Calu3 (cell line): ENCODE measurements around the gene TDRD3. TPM values are rescaled to one million over a fixed set of nuclear protein-coding genes. Genes with fewer than 3 reads are reported as not detected.

Experiments
- BruUV-seq: library from RNA; stranded (reverse); fragments of 400-500 nt; replicated peaks from 2 replicates; lab custom pipeline; 2021; lab: Mats Ljungman, UMichigan
- CTCF ChIA-PET: fragments of 300-600 bp; sonication (Branson Sonifier 250); formaldehyde crosslinking; loops from one replicate; lab custom pipeline; 2022; ENCODE audit warnings: antibody characterized with exemption; lab: Charles Lee
- DNase-seq: peaks from one replicate; pipeline ENCODE4 v3.0.0; 2022
- H3K27ac Mint-ChIP-seq: one replicate; pipeline ENCODE4 v1.8.0; 2022; ENCODE audit warnings: mixed read lengths; ENCODE audit not compliant: unreplicated experiment
- H3K27me3 Mint-ChIP-seq: one replicate; pipeline ENCODE4 v1.8.0; 2022; ENCODE audit warnings: mixed read lengths; ENCODE audit not compliant: unreplicated experiment
- H3K36me3 Mint-ChIP-seq: one replicate; pipeline ENCODE4 v1.8.0; 2022; ENCODE audit warnings: mild to moderate bottlenecking, moderate library complexity, mixed read lengths; ENCODE audit not compliant: insufficient read depth, unreplicated experiment
- H3K4me1 Mint-ChIP-seq: one replicate; pipeline ENCODE4 v1.8.0; 2022; ENCODE audit warnings: mild to moderate bottlenecking, low read depth, mixed read lengths; ENCODE audit not compliant: unreplicated experiment
- H3K4me3 Mint-ChIP-seq: one replicate; pipeline ENCODE4 v1.8.0; 2022; ENCODE audit warnings: mild to moderate bottlenecking, low read depth, moderate library complexity, mixed read lengths; ENCODE audit not compliant: unreplicated experiment
- H3K9me3 Mint-ChIP-seq: one replicate; pipeline ENCODE4 v1.8.0; 2022; ENCODE audit warnings: low read depth, mixed read lengths; ENCODE audit not compliant: unreplicated experiment
- intact Hi-C: fragments of 100-400 bp; cut with micrococcal nuclease; formaldehyde crosslinking; loops from one replicate; pipeline ENCODE4 v1.10.0; 2022; ENCODE audit not compliant: unreplicated experiment
- total RNA-seq: library from RNA; stranded (reverse); gene quantifications from 2 replicates; pipeline ENCODE4 v1.2.3, GENCODE V29; 2022
- TF ChIP-seq, protein P1 (sequence below): fragments of 200-600 bp; IDR thresholded peaks from one replicate; pipeline ENCODE4 v1.8.0; 2022; ENCODE audit warnings: antibody characterized with exemption; ENCODE audit not compliant: unreplicated experiment

TDRD3 gene
- total RNA-seq, 1 experiment from 2014 or later, result 5.6 TPM

DNA sequence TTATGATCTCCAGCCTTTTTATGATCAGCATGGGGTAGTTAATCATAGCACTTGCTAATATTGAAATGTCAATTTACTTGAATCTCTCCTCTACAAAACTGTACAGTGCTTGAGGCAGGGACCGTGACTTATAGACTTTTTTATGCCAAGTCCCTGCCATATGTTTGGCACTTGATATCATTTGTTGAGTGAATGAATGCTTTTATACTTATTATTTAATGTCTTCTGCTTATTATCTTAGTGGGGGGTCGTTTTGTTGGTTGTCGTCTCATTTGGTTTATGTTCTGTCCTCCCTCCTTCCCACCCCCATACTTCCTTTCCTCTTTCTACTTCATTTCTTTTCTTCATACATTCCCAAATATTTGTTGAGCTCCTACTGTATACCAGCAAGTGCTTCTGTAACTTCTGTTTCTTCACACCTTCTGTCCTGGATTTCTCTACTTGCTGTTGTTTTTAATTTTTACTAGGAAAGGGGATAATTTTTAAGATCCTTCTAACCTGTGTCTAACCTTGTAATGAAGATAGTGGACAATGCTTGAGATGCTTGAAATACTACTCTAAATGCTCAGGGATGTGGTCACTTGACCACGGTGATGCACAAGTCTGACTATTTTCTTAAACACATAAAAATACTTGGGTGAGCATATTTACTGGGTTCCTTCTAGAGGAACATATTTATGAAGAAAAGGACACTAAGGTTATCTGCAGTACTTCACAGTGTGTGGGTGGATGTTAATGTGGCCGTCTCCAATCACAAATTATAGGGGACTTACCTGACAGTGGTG lies 223.8 kb downstream of the TDRD3 start:
- no peaks in the 10 kb centered on the region for H3K27me3 Mint-ChIP-seq
- no peaks in the 10 kb centered on the region for H3K9me3 Mint-ChIP-seq
- no peak overlapping the region for H3K27ac Mint-ChIP-seq
- BruUV-seq, result no TSS peak
- intact Hi-C loops, result no loop called here
- TF ChIP-seq, protein P1, sequence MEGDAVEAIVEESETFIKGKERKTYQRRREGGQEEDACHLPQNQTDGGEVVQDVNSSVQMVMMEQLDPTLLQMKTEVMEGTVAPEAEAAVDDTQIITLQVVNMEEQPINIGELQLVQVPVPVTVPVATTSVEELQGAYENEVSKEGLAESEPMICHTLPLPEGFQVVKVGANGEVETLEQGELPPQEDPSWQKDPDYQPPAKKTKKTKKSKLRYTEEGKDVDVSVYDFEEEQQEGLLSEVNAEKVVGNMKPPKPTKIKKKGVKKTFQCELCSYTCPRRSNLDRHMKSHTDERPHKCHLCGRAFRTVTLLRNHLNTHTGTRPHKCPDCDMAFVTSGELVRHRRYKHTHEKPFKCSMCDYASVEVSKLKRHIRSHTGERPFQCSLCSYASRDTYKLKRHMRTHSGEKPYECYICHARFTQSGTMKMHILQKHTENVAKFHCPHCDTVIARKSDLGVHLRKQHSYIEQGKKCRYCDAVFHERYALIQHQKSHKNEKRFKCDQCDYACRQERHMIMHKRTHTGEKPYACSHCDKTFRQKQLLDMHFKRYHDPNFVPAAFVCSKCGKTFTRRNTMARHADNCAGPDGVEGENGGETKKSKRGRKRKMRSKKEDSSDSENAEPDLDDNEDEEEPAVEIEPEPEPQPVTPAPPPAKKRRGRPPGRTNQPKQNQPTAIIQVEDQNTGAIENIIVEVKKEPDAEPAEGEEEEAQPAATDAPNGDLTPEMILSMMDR, result no peak
- H3K36me3 Mint-ChIP-seq, result no peaks in the 10 kb centered on the region
- H3K4me1 Mint-ChIP-seq, result no peaks in the 10 kb centered on the region
- no peak overlapping the region for H3K4me3 Mint-ChIP-seq
- no peak for DNase-seq
- CTCF ChIA-PET, result interaction anchor here (0.7 kb wide), 1 partner anchor 11 kb away, joined by 3 read pairs; no protein-coding TSS in a partner anchor

DNA sequence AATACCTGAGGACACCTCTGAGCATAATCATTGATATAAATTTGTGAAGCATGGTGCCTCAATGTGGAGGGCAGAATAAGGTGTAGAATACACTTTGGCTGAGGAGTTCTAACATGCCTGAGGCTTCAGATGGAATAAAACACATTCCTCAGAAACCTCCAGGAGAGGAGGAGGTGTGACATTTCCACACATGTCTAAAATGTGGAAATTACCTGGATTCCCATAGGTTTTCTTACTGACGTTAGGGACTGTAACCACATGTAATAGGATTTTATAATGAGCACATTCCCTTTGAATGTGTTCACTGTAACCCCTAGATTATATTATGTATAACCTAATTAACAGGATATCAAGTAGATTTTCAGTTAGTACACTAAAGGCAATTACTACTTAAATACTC lies 226.1 kb downstream of the TDRD3 start:
- no peak overlapping the region for H3K4me3 Mint-ChIP-seq
- H3K27ac Mint-ChIP-seq, result no peak overlapping the region
- TF ChIP-seq, protein P1, result no peak
- no peaks in the 10 kb centered on the region for H3K4me1 Mint-ChIP-seq
- no peaks in the 10 kb centered on the region for H3K27me3 Mint-ChIP-seq
- no peaks in the 10 kb centered on the region for H3K36me3 Mint-ChIP-seq
- DNase-seq, result no peak
- H3K9me3 Mint-ChIP-seq, result no peaks in the 10 kb centered on the region
- BruUV-seq, result no TSS peak
- CTCF ChIA-PET, result no interaction called here
- intact Hi-C loops, result no loop called here

Other genes with a start within 250 kb of the TDRD3 start
- gene DIAPH3, start 233.3 kb upstream of the TDRD3 start, total RNA-seq, result 9.4 and 11.4 TPM in 2 replicates